ENCODE results near the gene SEL1L3.

SEL1L3 gene

DNA sequence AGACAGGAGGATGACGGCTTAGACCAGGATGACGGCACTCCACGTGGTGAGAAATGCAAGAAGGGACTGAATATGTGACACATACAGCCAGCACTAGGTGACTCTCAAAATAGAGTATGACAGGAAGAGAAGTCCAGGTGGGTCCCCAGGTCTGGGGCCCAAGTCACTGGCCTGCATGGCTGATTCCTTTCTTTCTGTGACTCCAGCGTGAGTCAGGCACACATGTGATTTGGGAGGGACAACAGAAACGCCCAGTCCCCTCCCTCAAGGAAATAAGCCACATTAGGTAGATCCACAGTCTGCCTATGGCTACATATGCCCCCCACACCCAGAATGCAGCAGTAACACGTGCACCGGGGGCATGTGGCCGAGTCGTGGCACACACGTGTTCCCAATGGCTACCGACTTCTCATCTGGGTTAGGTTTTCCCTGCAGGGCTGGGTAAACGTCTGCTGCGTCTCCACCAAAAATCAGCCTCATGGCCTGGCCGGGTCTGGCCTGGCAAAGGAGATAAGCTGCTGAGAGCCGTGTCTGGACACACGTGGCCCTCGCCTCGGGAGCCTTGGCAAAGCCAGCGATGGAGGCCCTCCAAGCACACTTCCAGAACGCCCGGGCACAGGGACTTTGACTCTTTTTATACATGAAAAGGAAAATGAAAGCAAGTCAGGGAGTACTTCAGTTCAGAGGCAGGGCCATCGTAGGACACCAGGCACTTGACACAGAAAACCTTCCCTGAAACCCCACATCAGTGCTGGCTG lies 19.3 kb downstream of the SEL1L3 start:
- H3K9me3 ChIP-seq (ENCODE audit: severe bottlenecking), result no peaks in the 10 kb centered on the region
- no peak for DNase-seq
- no peaks in the 10 kb centered on the region for H3K27me3 ChIP-seq (ENCODE audit: insufficient read depth, low read depth, severe bottlenecking)
- H3K4me3 ChIP-seq (ENCODE audit: low read depth, low read length), result no peak overlapping the region
- H3K36me3 ChIP-seq, result peaks cover 19% of the 10 kb centered on the region
- H3K27ac ChIP-seq, result no peak overlapping the region
- no peak for TF ChIP-seq CTCF (IDR thresholded peaks at IDR 0.05; ENCODE audit: low read depth, low read length)

DNA sequence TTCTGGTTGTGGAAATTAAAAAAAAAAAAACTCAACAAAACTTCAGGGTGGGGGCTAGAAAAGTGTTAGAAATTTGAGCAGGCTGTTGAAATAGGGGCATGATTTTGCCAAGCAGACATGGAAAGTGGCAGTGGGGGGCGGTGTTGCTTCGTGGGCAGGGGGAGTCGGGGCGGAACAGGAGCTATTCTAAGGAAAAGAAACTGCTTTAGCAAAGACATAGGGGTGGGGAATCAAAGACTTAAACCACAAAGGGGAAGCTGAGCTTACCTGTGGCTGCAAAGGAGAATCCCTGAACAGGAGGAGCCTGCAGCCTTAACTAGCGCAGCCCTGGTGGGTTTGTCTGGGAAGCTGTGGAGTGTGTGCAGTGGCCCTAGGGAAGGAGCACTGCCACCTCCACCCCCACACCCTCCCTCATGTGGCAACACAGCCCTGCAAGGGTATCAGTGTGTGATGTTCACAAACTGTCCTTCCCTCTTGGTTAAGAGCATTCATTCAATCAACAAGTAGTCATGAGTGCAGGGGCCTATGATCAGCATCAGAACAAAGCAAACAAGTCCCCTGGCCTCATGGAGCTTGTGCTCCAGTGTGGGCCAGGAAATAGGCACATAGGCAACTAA lies 20.5 kb downstream of the SEL1L3 start:
- Histone ChIP-seq H3K4me3 (ENCODE audit: low read depth, low read length) (no peak overlapping the region), H3K27ac (no peak overlapping the region), H3K36me3 (peaks cover 16% of the 10 kb centered on the region), H3K9me3 (ENCODE audit: severe bottlenecking) (no peaks in the 10 kb centered on the region), H3K27me3 (ENCODE audit: insufficient read depth, low read depth, severe bottlenecking) (no peaks in the 10 kb centered on the region)
- peak; percentile 51 for DNase-seq
- TF ChIP-seq CTCF (IDR thresholded peaks at IDR 0.05; ENCODE audit: low read depth, low read length), result peak; percentile 40; the same call in 1 of the 2 replicates

GRCh38 chr4:25839687-25840086 lies 23.1 kb downstream of the SEL1L3 start:
- no peak for TF ChIP-seq CTCF (IDR thresholded peaks at IDR 0.05; ENCODE audit: low read depth, low read length)
- Histone ChIP-seq H3K36me3 (no peaks in the 10 kb centered on the region; the same call in 1 of the 2 replicates), H3K4me3 (ENCODE audit: low read depth, low read length) (no peak overlapping the region), H3K27ac (no peak overlapping the region), H3K9me3 (ENCODE audit: severe bottlenecking) (no peaks in the 10 kb centered on the region), H3K27me3 (ENCODE audit: insufficient read depth, low read depth, severe bottlenecking) (no peaks in the 10 kb centered on the region)
- DNase-seq, result no peak

DNA sequence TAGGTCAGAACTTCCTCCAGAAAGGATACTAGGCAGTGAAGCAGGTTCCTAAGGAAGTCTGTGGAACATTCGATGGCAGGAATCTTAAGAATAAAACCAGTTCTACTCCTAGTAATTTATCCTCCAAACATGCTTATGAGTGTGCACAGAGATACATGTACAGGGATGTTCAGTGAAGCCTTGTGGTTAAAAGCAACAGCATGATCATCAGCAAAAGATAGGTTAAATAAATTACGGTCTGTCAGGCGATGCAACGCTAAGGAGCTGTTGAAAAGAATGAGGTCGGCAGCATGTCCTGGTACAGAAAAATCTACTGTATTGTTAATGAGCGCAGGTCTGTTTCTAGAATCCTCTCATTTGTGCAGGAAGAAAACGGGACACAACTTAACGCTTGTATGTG lies 23.6 kb downstream of the SEL1L3 start:
- TF ChIP-seq CTCF (IDR thresholded peaks at IDR 0.05; ENCODE audit: low read depth, low read length), result no peak
- H3K27ac ChIP-seq, result no peak overlapping the region
- DNase-seq, result no peak
- no peak overlapping the region for H3K4me3 ChIP-seq (ENCODE audit: low read depth, low read length)
- H3K27me3 ChIP-seq (ENCODE audit: insufficient read depth, low read depth, severe bottlenecking), result no peaks in the 10 kb centered on the region
- H3K9me3 ChIP-seq (ENCODE audit: severe bottlenecking), result no peaks in the 10 kb centered on the region
- no peaks in the 10 kb centered on the region; the same call in 1 of the 2 replicates for H3K36me3 ChIP-seq

- H3K4me3 ChIP-seq (ENCODE audit: low read depth, low read length), result no peak overlapping the region
- TF ChIP-seq CTCF (IDR thresholded peaks at IDR 0.05; ENCODE audit: low read depth, low read length), result peak; percentile 26; the same call in 1 of the 2 replicates
- H3K27ac ChIP-seq, result no peak overlapping the region
- peak; percentile 61 for DNase-seq
- H3K36me3 ChIP-seq, result no peaks in the 10 kb centered on the region; the same call in 1 of the 2 replicates
- no peaks in the 10 kb centered on the region for H3K9me3 ChIP-seq (ENCODE audit: severe bottlenecking)
- H3K27me3 ChIP-seq (ENCODE audit: insufficient read depth, low read depth, severe bottlenecking), result no peaks in the 10 kb centered on the region
These were observed 24.3 kb downstream of the SEL1L3 start for GRCh38 chr4:25838526-25838925.

Measured in WERI-Rb-1 (cell line).